Ecto neural progenitor cell (in vitro differentiated cells): ENCODE measurements around the gene CGAS.
"Not testable (repeated sequence)": the region's sequence is repeated elsewhere in the genome, so short reads cannot be mapped to it uniquely, and the experiment has no call there.

Experiments used
- DNase-seq: peaks from one replicate; pipeline ENCODE4 v3.0.0-alpha.2; 2018; ENCODE audit warnings: low spot score

Gene CGAS

DNA sequence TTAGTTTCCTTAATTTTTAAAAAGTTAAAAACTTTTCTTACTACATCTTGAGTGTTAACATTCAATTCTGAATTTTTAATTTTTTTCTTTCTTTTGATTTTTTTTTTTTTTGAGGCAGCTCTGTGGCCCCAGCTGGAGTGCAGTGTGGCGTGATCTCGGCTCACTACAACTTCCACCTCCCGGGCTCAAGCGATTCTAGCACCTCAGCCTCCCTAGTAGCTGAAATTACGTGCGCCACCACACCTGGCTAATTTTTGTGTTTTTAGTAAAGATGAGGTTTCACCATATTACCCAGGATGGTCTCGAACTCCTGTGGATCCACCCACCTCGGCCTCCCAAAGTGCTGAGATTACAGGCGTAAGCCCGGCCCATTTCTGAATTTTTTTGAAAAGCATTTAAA lies 56.2 kb downstream of the CGAS start:
- DNase-seq = no peak

DNA sequence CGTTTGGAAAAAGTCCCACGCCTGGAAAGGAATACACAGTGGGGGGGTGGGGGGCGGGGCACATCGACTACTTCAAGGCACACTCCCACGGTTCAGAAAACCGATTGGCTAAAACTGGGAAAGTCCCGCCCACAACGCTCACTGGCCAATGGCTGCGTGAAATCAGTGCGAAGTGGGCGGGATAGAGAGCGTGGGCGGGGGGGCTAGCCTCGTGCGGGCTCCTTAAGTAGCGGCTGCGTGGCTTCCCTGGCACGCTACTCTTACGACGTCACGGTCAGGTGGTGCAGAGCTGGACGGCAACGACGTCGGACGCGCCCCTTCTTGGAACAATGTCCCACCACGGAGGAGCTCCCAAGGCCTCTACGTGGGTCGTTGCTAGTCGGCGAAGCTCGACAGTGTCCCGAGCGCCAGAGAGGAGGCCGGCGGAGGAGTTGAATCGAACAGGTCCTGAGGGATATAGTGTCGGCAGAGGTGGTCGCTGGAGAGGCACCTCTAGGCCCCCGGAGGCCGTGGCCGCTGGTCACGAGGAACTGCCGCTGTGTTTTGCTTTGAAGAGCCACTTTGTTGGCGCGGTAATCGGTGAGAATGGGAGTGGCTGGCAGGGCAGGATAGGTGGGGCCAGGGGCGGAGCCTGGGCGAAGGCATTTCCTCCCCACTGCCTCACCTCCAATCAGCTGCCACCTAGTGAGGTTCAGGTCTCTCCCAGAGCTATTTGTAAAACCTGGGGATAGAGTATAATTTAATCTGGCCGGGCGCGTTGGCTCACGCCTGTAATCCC lies 57.3 kb downstream of the CGAS start, which contains the start of gene DDX43:
Gene DDX43, plus strand, starts transcription at position 252 of the 778 bp plus-strand sequence. Its CDS starts 78 bp downstream, at position 330.
- DNase-seq = no peak

GRCh38 chr6:73393278-73393677 lies 58.8 kb downstream of the CGAS start:
- DNase-seq = no peak

GRCh38 chr6:73392188-73392587 lies 59.9 kb downstream of the CGAS start:
- DNase-seq = not testable (repeated sequence)

- no peak for DNase-seq
Observed at GRCh38 chr6:73391675-73392074, 60.4 kb downstream of the CGAS start.

DNA sequence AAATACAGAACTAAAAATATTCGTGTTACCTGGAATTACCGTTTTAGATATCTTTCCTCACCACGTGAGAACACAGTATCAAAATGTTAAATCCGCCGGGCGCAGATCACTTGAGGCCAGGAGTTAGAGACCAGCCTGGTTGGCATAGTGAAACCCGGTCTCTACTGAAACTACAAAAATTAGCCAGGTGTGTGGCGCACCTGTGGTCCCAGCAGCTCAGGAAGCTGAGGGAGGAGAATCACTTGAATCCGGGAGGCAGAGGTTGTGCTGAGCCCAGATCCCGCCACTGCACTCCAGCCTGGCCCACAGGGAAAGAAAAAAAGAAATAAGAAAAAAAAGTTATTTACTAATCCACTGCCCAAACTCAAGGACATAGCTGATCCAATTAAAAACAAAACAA lies 62.2 kb downstream of the CGAS start:
- no peak for DNase-seq

GRCh38 chr6:73388800-73389512 lies 63.1 kb downstream of the CGAS start:
- DNase-seq = peak; percentile 77

DNA sequence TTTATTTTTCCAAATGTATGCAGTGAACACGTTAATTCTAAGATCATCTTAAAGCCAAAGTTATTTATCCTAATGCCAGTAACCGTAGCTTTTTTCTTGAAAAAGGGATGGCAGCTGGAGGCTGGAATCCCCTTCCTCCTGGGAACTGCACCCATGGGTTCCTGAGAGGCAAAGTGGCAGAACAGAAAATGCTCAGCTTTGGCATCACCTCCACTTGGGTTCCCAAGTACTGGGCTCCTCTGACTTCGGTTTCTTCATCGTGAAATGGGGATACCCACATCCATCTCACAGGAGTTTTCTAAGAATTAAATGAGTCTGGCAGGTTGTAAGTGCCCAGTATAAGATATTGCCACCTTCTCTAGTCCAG lies 63.7 kb downstream of the CGAS start:
- DNase-seq = no peak

DNA sequence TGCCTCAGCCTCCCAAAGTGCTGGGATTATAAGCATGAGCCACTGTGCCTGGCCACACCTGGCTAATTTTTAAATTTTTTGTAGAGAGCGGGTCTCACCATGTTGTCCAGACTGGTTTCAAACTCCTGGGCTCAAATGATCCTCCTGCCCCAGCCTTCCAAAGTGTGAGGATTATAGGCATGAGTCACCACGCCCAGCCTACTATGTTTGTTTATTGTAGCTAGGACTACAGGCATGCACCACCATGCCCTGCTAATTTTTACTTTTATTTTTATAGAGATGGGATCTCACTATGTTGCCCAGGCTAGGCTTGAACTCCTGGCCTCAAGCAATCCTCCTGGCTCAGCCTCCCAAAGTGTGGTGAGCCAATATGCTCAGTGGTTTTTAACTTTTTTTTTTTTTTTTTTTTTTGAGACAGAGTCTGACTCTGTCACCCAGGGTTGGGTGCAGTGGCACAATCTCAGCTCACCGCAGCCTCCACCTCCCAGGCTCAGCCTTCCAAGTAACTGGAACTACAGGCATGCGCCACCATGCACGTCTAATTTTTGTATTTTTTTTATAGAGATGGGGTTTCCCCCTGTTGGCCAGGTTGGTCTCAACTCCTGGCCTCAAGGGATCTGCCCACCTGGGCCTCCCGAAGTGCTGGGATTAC lies 69.5 kb downstream of the CGAS start:
- DNase-seq = no peak

GRCh38 chr6:73381531-73381930 lies 70.6 kb downstream of the CGAS start:
- not testable (repeated sequence) for DNase-seq

DNA sequence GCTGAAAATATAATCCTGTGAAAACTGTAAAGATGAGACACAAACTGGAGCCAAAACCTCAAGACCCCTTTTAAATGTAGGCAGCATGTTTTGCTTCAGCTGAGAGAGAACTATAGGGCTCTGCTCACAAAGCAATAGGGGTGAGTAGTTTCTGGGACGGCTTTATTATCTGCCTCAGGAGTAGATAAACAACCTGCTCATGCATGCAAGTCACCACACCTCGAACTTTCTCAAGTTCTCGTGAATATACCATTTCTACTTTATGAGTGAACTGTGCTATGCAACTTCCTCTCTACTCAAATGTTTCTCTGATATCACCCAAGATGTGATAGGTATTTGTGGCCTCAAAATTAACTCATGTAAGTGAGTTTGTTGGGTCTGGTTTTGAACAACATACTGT lies 74.9 kb downstream of the CGAS start:
- DNase-seq = no peak

GRCh38 chr6:73375216-73375615 lies 76.9 kb downstream of the CGAS start:
- no peak for DNase-seq
